GOT3 (cell line): Measurements from ENCODE around the gene SPG11.
"Not testable (repeated sequence)": the region's sequence is repeated elsewhere in the genome, so short reads cannot be mapped to it uniquely, and the experiment has no call there.

ENCODE experiments used
- DNase-seq: peaks from one replicate; lab custom pipeline; 2025; ENCODE audit warnings: mixed read lengths; lab: John Stamatoyannopoulos, UW

Gene SPG11

GRCh38 chr15:44633603-44634002, 29.9 kb downstream of the SPG11 start:
- DNase-seq = no peak

GRCh38 chr15:44625286-44625685, 38.2 kb downstream of the SPG11 start:
- not testable (repeated sequence) for DNase-seq

- no peak for DNase-seq
Observed at GRCh38 chr15:44623178-44623577, 40.3 kb downstream of the SPG11 start.

- DNase-seq = no peak
Observed at GRCh38 chr15:44620081-44620480, 43.4 kb downstream of the SPG11 start.

- DNase-seq = no peak
Observed at GRCh38 chr15:44616974-44617373, 46.5 kb downstream of the SPG11 start.

- DNase-seq = no peak
Observed at GRCh38 chr15:44606740-44607139, 56.7 kb downstream of the SPG11 start.

- DNase-seq = no peak
Observed at GRCh38 chr15:44603126-44603525, 60.3 kb downstream of the SPG11 start.

- no peak for DNase-seq
Observed at GRCh38 chr15:44598892-44599291, 64.6 kb downstream of the SPG11 start.

GRCh38 chr15:44598066-44598465, 65.4 kb downstream of the SPG11 start:
- DNase-seq = no peak

GRCh38 chr15:44596511-44597010, 66.9 kb downstream of the SPG11 start:
- no peak for DNase-seq

GRCh38 chr15:44595656-44596510, 67.6 kb downstream of the SPG11 start:
- DNase-seq = no peak

- no peak for DNase-seq
Observed at GRCh38 chr15:44595246-44595645, 68.2 kb downstream of the SPG11 start.

- DNase-seq = no peak
Observed at GRCh38 chr15:44593042-44593736, 70.3 kb downstream of the SPG11 start.

- no peak for DNase-seq
Observed at GRCh38 chr15:44591326-44591725, 72.1 kb downstream of the SPG11 start.

- no peak for DNase-seq
Observed at GRCh38 chr15:44588541-44588940, 74.9 kb downstream of the SPG11 start.

- no peak for DNase-seq
Observed at GRCh38 chr15:44585633-44586032, 77.8 kb downstream of the SPG11 start.

- no peak for DNase-seq
Observed at GRCh38 chr15:44584162-44584749, 79.2 kb downstream of the SPG11 start.

- no peak for DNase-seq
Observed at GRCh38 chr15:44580105-44580504, 83.4 kb downstream of the SPG11 start.

GRCh38 chr15:44574734-44575133, 88.7 kb downstream of the SPG11 start:
- no peak for DNase-seq

GRCh38 chr15:44573386-44573785, 90.1 kb downstream of the SPG11 start:
- no peak for DNase-seq

- no peak for DNase-seq
Observed at GRCh38 chr15:44570361-44570760, 93.1 kb downstream of the SPG11 start.

- DNase-seq = no peak
Observed at GRCh38 chr15:44569316-44569715, 94.1 kb downstream of the SPG11 start.

- DNase-seq = no peak
Observed at GRCh38 chr15:44568338-44568737, 95.1 kb downstream of the SPG11 start.
